COLO829 (cell line): ENCODE measurements around the gene MAPK14.
"Not testable (repeated sequence)": the region's sequence is repeated elsewhere in the genome, so short reads cannot be mapped to it uniquely, and the experiment has no call there.

Source experiments
- DNase-seq: peaks from one replicate; pipeline ENCODE4 v3.0.0; 2012; ENCODE audit warnings: low spot score

Gene MAPK14

DNA sequence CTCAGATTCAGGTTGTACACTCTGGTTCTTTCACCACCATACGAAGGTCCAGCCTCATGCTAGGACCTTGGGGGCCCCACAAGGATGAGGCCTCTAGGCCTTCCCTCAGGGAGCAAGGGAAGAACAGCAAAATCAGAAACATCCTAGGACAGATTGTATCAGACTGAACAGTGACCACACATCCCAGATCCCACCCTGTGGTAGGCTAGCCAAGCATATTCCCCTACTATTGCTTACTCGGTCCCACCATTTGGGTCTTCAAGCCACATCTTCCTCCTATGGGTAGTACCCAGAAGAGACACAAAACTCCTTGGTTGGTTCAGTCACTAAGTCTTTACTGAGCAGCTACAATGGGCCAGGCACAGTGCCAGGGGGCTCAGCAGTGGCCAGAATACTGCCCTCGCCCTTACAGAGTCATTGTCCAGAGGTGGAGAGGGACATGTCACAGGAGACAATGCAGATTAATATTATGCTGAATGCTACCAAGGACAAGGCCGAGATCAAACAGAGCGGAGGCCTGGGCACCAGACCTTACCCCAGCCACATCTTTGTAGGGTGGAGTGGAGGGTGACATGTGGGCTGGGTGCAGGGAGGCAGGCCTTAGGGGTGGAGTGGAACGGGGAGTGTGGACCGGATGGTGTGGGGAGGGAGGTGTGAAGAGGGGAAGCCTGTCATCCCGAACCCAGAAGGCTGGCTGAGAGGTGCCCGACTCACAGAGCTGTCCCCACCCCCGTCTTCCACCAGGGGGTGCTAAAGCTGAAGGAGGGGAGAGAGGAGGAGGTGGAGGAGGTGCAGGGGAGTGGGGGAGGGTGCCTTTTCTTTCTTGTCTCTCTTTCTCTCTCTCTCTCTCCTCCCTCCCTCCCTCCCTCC, 95.9 kb downstream of the MAPK14 start:
- DNase-seq, result peak; percentile 70

DNA sequence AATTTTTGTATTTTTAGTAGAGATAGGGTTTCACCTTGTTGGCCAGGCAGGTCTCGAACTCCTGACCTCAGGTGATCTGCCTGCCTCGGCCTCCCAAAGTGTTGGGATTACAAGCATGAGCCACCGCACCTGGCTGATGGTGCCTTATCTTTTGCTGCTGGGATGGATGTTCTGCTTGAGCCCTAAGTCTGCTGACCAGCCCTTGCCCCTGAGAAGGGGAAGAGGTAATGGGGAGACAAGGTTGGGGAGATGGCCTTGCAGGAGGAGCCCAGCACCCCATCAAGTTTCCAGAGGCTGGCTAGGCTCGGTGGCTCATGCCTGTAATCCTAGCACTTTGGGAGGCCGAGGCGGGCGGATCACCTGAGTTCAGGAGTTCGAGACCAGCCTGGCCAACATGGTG, 96.7 kb downstream of the MAPK14 start:
- not testable (repeated sequence) for DNase-seq

DNA sequence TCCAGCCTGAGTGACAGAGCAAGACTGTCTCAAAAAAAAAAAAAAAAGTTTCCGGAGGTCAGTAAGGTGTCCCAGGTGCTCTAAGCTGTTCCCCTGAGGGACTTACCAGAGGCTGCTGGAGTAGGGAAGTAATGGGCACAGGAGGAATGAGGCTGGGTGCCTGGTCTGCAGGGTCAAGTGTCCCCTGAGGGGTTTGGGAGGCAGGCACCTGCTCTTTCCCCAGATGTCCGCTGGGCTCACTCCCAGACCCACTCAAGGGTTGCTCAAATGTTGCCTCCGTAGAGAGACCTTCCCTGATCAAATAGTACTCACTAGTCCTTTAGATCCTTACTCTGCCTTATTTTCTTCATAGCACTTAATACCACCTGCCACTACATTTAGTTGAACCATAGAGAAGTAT, 97.3 kb downstream of the MAPK14 start:
- DNase-seq, result no peak

DNA sequence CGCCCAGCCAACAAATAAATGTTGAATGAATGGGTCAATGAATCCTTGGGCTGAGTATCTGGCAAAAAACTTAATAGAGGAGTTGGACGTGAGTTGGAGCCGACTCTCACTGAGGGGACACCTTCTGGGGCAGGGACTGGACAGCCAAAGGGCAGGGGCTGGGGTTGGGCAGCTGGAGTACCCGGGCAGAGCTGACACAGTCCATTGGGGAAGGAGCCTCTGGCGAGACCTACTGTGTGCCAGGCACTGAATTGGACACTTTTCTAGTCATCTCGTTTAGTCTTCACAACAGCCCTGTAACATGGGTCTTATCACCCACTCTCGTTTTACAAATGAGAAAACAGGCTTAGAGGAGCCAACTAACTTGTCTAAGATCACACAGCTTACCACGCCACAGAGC, 98.0 kb downstream of the MAPK14 start:
- no peak for DNase-seq

DNA sequence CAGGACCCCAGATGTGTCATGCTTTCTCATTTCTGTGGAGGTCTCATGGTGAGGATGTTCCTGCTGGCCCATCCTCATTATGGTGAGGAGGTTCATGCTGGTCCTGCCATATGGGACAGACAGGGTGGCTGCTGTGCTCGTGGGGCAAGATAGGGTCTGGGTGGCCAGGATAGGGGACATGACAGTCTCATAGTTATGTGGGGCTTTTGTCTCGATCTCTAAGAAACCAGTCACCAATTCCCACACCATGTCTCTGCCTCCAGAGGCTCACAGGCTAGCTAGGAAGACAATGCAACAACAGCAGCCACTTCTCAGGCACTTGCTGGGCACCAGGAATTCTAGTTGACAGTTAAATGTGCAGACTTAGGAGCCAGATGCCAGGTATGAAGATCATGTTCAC, 98.5 kb downstream of the MAPK14 start:
- DNase-seq, result no peak

DNA sequence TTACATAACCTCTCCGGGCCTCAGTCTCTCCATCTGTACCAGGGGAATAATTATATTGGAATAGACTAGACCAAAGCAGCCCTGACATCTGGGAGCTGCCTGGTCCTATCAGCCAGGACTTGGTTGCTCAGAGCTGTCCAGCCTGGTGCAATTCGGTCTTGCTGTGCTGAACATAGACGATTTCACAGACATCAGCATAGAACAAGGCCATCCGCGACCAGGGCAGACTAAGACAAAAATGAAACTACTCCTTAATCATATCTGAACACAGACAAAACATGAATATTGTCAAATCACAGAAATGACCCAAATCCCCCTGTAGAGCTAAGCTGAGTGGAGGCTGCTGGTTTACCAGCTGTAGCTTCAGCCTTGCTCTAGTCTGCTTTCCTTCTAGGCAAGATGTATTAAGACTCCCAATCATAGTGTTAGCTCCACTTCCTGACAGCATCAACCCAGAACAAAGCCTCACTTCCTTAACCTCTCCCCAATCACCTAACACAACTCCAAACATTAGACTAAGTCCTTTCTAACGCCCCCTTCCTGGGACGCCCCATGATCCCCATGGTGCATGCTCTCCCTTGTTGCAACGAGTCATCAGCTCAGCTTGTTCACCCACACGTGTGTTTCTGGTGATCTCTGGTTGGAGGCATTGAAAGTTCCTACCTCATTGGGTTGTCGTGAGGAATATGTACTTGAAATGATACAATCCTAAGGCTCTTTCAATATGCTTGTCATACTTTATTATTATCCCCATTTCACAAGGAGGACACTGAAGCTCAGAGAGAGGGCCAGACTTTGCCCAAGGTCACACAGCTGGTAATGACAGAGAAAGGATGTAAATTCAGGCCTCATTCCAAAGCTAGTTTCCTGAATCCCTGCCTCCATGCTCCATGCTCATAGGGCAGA, 99.2 kb downstream of the MAPK14 start:
- DNase-seq, result no peak

DNA sequence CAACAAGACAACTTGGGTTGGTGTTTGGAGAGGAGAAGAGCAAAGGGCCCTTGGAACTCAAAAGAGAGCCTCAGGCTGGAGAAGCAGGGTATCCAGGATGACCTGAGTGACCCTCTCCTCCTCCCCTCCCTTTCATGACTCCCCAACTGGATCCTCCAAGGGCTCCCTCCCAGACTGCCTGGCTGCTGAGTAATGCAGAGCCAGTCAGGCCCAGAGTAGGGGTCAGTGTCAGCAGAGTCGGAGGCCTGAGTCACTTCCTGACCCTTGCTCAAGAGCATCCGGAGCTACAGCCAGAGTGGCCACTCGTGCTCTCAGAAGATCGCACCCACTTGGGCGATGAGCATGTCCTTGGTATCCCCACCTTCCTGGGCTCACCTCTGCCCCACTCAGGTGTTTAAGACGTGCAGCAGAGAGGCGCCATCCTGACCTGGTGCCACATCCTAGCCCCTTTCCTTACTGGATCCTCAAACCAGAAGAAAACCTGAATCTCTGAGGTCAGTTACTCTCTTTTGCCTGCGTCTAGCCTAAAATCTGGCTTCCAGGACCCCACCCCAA, 99.9 kb downstream of the MAPK14 start:
- peak; percentile 68 for DNase-seq

DNA sequence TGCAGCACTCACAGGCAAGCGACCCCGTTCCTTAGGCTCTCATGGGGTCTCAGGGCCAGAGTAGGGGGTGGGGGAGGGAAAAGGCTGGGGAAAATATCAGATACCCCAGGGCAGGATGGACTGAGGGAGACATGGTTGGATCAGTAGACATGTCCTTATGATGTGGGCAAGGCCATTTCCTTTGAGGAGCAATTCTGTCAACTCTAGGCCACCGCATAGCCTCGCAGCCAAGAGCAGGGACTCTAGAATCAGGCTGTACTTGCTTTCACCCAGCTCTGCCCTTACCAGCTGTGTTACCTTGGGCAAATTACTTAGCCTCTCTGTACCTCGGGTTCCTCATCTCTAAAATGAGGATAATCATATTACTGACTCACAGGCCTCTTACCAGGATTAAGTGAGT, 100.5 kb downstream of the MAPK14 start:
- DNase-seq, result no peak

DNA sequence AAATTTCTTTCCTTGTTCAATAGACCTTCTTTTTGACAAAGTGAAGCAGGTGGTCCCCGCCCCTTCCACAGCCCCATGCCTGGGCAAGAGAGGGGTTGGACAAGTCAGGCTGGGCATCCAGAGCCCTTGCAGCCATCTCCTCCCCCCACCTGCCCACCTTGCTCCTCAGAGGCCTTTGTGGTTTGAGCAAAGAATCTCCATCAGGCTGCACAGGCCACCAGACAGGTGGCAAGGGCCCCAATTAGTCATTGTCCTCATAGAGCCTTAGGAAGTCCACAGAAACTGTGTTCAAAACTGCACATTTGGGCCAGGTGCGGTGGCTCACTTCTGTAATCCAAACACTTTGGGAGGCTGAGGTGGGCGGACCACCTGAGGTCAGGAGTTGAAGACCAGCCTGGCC, 101.2 kb downstream of the MAPK14 start:
- DNase-seq, result no peak

DNA sequence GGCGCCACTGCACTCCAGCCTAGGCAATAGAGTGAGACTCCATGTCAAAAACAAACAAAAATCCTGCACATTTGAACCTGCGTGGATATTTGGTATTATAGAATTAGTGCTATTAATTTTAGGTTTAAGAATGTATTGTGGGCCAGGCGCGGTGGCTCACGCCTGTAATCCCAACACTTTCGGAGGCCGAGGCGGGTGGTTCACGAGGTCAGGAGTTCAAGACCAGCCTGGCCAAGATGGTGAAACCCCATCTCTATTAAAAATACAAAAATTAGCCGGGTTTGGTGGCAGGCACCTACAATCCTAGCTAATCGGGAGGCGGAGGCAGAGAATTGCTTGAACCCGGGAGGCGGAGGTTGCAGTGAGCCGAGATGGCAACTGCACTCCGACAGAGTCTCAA, 101.7 kb downstream of the MAPK14 start:
- DNase-seq, result not testable (repeated sequence)

DNA sequence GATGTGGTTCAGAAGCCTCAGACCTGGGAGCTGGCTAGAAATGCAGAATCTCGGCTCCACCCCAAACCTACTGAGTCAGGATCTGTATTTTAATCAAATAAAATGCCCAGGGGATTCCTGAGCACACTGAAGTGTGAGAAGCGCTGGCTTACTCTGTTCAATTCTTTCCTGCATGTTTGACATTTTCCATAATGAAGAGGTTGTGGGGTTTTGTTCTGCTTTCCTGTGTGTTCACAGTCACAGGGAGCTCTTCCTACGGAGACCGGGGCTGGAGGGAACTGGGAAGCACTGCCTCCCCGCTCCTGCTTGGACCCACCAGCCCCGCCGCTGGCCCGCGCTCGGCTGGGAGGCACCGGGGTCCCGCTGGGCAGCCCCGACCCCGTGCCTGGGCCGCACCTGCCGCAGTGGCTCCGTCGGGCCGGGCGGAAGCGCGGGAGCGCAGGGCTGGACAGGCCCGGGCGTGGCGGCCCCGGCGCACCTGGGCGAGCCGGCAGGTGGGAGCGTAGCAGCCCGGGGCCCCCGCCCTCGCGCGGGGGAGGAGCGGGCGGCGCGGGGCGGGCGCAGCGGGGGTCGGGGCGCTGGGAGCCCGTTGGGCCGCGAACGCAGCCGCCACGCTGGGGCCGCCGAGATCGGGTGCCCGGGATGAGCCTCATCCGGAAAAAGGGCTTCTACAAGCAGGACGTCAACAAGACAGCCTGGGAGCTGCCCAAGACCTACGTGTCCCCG, 102.5 kb downstream of the MAPK14 start, which contains the start of gene MAPK13:
TSS of gene MAPK13 (plus strand) at position 573 of the 726 bp plus-strand sequence. CDS start at position 643, 70 bp downstream.
- no peak for DNase-seq

DNA sequence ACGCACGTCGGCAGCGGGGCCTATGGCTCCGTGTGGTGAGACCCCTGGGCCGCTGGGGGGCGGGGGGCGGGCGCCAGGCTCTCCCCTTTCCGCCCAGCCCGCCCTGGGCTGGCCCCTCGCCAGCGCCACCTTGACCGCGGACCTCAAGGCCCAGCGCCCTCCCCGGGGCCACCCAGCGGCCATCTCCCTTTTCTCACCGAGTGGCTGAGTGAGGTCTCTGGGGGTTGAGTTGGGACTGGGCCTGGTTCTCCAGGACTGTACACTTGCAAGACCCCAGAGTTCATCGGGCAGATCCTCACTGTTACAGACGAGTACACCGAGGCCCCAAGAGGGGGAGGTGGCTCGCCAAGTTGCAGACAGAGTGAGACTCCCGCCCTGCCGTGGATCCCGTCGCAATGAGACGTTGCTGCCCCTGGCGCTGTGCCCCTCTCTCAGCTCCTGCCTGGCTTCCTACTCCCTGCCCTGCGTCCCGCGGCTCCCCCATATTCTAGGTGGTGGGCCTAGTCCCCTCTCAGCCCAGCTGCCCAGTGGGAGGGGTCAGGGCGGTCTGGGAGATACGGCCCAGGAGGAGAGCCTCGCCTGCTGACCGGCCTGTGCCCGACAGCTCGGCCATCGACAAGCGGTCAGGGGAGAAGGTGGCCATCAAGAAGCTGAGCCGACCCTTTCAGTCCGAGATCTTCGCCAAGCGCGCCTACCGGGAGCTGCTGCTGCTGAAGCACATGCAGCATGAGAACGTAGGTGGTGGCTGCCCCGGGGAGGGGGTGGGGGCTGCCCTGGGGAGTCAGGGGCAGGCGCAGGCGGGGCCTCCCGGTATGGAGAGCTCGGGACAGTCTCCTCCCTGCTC, 103.3 kb downstream of the MAPK14 start:
- no peak for DNase-seq

DNA sequence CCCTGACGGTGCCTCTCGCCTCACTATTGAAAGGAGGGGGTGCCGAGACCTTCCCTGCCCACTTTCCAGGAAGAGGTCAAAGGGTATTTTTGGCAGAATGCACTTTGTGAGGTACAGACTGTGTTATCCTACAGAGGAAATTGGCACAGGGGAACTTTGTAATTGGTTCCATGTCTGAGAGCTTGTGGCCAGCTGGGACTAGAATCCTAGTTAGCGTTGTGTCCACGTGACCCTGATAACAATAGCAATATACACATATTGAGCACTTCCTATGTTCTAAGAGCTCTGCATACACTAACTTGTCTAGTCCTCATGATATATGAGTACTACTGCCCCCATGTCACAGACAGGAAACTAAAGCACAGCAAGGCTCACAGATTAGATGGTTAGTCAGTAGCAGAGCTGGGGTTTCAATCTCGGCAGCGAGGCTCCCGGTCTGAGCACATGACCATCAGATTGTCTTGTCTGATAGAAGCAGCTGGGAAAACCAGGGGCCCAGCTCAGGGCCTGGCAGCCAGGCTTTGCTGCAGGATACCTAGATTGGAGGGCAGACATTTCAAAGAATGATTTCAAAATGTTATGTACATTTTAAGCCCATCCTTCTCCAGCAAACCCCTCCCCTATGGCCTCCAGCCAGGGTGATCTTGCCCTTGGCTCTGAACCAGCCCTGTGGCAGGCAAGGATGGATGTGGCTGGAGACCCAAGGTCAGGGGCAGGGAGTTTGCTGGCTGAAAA, 104.1 kb downstream of the MAPK14 start:
- DNase-seq, result no peak

DNA sequence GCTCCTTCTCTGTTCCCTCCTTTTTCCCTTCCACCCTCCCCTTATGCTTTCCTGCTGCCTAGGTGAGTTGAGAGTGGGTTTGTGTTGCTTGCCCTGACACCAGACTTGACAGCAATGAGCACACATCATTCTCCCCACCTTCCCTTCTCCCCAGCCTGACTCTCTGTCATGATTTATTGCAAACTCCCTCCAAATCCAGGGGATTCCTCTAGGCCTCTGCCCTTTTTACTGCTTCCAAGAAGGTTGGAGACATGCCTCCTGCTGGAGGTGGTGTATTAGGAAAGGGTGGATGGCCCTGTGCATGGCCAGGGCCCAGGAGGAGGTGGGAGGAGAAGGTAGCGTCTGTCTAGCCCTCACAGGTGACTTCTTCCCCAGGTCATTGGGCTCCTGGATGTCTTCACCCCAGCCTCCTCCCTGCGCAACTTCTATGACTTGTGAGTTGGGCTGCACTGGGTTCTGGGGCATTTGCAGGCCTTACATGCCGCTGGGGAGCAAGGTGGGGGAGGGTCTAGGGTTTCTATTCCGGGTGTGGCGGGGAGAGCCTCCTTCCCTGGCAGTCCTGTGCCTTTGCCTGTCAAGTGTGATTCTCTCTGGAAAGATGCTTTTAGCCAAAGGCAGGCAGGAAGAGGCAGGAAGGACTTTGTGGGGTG, 104.8 kb downstream of the MAPK14 start:
- DNase-seq, result no peak

DNA sequence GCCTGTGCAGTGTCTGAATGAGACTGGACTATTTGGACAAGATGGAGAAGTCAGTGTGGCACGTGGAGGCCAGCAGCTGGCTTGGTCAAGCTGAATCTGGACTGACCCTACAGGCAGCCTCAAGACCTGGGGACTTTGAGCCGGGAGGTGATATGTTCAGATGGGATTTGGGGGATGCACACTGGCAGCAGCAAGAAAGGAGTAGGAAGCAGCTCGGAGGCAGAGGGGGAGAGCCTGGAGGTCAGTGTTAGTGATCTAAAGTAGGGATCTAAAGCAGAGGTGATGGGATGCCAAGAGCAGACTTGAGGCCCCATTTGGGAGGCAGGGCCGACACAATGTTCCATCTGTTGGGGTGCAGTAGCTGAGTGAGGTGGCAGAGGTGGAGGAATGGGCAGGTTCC, 105.5 kb downstream of the MAPK14 start:
- no peak for DNase-seq

DNA sequence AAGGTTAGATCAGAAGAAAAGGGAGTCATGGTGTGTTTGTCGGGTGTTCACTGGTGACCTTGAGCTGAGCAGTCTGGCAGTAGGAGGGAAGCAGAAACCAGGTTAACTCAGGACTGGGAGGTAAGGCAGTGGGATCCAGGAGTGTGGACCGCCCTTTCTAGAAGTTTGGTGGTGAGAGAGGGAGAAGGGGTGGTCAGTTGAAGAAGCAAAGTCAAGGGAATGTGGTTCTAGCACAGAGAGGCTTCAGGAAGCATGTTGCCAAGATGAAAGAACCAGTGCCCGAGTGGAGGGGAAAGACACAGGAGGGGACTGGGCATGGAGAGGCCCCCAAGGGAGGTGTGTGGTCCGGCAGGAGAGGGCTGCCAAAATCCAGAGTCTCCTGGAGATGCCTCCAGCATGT, 106.3 kb downstream of the MAPK14 start:
- DNase-seq, result no peak

DNA sequence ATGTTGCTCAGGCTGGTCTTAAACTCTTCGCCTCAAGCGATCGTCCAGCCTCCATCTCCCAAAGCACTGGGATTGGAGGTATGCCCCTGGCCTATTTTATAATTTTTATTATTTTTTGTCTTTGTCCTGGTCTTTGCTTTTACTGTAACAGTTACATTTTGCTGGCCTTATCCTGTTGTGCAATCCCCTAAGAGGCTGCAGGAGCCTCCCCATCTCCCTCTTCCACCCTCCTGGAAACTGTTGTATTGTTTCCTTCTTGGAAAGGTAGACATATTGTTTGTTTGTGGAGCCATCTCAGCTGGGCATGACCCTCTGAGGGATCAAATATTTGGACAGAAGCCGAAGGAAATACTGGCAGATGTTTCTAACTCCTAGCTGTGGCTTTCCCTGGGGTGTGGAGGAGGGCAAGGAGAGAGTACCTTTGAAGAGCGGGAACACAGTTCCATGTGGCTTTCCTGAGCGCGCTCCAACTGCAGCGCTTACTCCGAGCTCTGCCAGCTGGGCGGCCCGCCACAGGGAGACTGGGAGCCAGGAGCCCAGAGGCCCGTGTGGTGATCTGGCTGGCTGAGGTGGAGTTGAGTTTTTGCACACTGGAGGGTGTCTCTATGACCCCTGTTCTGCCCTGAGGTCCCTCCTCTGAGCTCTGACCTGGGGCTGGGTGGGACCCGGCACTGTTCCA, 107.6 kb downstream of the MAPK14 start:
- DNase-seq, result no peak

DNA sequence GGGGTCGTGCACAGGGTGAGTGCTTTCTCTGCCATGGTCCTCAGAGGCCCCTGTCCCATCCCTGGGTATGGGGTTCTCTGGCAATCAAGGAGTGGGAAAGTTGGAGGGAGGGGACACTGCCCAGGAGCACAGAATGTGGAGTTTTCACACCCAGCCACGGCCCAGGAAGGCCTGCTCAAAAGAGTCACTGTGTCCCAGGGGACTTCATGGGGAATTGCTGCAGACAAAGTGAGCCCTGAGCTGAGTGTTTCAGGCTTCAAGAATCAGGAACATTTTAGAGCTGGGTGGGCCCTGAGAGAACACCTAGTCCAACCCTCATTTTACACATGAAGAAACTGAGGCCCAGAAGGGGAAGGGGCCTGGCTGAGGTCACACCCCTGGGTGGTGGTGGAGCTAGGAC, 108.4 kb downstream of the MAPK14 start:
- no peak for DNase-seq

DNA sequence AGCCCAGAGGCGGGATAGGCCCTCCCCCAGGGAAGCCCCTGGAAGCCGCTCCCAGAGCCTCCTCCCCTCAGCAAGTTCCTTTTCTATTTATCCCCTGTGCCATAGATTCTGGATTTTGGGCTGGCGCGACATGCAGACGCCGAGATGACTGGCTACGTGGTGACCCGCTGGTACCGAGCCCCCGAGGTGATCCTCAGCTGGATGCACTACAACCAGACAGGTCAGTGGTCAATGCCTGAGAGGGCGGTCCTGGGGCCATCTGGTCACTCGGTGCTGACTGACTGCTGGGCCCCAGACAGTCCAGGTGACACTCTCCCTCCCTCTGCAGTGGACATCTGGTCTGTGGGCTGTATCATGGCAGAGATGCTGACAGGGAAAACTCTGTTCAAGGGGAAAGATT, 108.9 kb downstream of the MAPK14 start:
- DNase-seq, result no peak
